HK-2 (cell line): ENCODE measurements around the gene ADAMTSL1.
A peak's percentile ranks its signal among the peaks of the same experiment; 100 is the strongest.

Source experiments
- DNase-seq: peaks from one replicate; pipeline ENCODE4 v3.0.0-alpha.2; 2018; ENCODE audit not compliant: unreplicated experiment

The ADAMTSL1 gene, protein sequence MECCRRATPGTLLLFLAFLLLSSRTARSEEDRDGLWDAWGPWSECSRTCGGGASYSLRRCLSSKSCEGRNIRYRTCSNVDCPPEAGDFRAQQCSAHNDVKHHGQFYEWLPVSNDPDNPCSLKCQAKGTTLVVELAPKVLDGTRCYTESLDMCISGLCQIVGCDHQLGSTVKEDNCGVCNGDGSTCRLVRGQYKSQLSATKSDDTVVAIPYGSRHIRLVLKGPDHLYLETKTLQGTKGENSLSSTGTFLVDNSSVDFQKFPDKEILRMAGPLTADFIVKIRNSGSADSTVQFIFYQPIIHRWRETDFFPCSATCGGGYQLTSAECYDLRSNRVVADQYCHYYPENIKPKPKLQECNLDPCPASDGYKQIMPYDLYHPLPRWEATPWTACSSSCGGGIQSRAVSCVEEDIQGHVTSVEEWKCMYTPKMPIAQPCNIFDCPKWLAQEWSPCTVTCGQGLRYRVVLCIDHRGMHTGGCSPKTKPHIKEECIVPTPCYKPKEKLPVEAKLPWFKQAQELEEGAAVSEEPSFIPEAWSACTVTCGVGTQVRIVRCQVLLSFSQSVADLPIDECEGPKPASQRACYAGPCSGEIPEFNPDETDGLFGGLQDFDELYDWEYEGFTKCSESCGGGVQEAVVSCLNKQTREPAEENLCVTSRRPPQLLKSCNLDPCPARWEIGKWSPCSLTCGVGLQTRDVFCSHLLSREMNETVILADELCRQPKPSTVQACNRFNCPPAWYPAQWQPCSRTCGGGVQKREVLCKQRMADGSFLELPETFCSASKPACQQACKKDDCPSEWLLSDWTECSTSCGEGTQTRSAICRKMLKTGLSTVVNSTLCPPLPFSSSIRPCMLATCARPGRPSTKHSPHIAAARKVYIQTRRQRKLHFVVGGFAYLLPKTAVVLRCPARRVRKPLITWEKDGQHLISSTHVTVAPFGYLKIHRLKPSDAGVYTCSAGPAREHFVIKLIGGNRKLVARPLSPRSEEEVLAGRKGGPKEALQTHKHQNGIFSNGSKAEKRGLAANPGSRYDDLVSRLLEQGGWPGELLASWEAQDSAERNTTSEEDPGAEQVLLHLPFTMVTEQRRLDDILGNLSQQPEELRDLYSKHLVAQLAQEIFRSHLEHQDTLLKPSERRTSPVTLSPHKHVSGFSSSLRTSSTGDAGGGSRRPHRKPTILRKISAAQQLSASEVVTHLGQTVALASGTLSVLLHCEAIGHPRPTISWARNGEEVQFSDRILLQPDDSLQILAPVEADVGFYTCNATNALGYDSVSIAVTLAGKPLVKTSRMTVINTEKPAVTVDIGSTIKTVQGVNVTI (N-terminal part only)

DNA sequence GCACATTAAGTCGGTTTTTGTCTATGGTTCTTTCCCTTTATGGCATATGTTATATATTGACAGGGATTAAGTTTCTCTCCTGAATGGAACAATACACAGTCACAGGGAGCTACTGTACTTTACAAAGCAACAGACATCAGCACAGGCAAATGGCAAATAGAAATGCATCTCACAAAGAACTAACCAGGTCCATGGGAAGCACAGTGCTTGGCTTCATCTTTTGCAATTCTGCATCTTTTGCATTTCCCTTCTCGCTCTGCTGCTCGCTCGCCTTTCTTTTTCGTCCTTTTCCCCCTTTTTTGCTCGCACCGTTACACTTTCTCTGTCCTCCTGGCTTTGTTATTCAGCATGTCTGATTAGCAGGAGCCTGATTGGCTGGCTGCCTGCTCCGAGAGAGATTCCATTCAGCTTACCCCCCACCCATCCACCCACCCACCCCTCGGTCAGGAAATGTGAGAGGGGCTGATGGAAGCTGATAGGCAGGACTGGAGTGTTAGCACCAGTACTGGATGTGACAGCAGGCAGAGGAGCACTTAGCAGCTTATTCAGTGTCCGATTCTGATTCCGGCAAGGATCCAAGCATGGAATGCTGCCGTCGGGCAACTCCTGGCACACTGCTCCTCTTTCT lies at the start of gene ADAMTSL1:
Gene ADAMTSL1 (plus strand): TSS at position 502 of the 628 bp plus-strand sequence. CDS start 80 bp downstream, at position 582.
- no peak for DNase-seq

DNA sequence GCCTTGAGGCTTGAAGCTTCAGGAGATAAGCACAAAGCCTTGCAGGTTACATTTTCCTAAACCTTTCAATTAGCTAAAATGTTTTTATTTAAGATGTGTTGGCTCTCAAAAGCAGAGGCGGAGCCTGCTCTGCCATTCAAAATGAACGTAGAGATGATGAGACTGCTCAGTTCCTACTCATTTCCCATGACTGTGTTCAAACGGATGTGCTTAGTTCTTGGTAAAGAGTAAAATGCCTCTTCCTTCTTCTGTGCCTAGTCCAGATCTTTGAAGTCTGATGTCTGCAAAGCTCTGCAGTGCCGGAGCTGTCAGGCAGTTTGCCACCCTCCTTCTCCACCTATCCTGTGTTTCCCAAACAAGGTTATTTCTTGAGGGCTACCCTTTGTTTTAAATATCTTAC lies 46.3 kb upstream of the ADAMTSL1 start:
- DNase-seq: no peak

DNA sequence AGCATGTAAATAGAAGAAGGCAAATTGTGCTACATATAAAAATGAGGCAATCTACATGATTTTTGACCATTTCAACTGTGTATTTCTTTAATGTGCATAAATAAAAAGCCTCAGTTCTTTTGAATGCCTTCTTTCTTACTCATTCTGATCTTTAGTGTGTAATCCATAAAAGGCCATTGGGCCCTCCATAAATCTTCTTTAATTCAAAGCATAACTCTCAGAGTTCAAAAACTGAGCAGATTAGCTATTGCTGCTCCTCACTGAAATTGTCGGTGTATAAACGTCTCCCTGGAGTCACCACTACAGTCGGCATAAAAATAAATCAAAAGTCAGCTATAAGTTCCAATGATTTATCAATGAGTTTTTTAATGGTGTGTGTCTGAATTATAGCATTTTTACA lies 45.3 kb upstream of the ADAMTSL1 start:
- DNase-seq: no peak

DNA sequence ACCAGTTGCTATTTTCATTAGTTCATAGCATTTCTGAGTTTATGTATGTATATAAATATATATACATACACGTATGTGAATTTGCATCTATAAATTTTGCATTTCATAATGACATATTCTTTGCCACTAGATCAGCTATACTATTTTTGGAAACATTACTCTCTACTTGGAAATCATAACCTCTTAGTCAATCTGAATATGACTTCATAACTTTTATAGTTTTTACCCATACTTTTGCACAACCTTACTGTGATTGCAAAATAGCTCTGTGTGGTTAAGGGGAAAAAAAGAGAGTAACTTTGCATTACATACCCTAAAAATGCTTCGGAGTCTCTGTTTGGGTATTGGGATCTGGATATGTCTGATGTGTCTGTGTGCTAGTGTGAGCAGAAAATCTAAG lies 44.9 kb upstream of the ADAMTSL1 start:
- DNase-seq: no peak

DNA sequence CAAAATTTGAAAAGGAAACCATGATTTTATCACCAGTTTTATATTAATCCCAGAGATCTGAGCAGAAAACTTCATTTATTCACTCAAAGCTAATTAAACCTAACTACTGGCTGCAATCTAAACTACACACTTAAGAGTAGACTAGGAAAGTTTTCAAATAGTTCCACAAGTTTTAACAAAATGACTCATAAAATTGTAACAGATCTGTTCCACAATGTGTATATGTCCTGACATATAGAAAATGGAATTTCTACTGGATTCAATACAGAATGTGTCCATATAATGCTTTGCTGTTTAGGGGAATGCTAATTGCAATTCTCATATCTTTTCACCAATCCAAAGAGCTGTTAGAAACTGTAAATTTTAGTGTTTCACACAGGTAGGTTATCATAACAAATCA lies 40.3 kb upstream of the ADAMTSL1 start:
- no peak for DNase-seq

DNA sequence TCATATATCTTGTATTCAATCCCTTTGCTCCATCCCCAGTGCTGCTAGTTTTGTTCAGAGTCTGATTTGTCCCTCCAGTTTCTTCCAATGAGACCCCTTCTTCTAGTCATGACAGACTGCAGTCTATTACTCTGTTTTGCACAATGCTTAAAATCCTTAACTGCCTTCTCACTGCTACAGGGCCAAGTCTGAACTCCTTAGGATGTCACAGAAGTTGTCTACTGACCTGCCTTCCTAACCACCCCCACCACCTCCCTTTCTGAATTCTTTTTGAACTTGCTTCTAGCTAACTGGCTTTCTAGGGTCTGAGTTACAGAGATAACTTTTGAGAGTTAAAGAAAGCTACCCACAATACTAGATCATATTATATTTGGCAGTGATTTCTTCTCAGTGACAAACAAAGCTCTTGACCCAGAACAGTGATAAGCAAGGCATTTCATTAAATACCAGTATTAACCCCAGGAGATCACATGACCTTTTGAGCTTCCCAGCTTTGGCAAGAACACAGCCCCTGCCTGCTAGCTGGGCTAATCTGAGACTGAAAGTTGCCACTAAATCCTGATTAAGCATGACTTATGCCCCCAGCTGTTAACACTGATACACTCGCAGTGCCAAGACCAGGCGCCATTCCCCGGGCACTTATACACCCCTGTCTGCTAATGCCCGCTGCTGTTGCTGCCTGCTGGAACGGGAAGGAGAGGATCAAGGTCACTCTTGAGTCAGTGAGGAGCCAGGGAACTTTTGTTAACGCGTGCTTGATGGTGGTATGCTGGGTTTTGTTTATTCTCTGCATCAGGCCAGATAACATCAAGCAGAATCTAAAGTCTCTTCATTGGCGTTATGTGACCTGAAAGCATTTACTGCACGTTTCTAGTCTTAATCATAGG lies 36.4 kb upstream of the ADAMTSL1 start:
- no peak for DNase-seq

DNA sequence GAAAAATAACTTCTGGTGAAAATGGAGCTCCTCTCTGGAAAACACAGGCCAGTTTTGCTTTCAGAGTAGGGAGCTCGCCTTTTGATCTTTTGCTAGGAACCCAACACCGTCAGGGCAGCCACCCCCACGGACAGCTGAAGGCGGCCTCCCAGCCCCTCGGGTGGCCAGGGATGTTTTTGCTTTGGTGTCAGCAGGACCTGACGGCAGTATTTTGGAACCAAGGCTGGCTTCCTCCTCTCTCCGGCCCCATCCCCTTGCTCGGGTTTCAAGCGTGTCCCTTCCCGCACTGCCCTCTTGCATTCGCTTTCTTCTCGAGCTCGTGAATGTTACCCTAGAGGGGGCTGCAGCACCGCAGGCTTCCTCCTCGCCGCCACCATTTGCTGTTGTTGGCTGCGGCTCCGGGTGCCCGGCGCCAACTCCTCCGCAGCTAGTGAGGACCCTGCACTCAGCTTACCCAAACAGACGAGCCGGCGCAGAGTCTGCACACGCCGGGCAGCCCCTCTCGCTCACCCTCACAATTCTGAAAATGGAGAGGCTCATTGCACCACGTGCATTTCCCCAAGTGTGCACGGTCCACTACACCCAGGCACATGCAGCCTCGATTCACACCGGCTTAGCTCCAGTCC lies 35.5 kb upstream of the ADAMTSL1 start:
- DNase-seq: no peak

DNA sequence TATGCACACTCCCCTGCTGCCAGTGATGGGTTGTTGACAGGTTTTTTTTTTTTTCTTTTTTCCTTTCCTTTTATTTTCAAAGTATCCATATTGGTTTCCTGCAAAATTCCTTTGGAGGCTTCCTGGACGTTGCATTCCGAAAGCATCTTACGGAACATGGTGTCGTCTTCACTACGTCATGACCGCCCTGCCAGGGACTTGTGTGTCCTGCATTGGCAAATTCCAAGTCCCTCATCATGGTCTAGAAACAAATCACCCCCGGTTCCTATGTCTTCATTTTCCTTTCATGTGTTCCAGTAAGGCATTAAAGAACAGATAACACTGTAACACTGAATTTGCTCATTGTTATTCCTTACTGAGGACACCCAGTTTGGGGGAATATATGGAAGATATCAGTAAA lies 35.0 kb upstream of the ADAMTSL1 start:
- DNase-seq: no peak

DNA sequence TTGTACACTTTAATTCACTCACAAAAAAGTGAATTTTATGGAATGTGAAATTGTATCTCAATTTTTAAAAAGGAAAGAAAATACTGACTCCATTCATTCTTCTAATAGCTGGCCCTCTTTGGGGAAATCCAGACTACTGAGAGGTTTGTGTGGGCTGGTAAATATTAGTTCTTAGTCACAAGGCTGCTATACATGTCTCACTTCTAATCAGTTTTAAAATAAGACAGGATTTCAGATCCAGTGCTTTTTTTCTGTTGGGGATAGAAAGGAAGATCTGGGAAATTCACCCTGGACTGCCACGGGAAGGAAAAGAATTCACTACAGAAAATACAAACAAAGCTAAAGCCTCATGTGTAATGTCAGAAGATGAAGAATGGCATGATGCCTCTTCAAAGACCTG lies 32.7 kb upstream of the ADAMTSL1 start:
- no peak for DNase-seq

DNA sequence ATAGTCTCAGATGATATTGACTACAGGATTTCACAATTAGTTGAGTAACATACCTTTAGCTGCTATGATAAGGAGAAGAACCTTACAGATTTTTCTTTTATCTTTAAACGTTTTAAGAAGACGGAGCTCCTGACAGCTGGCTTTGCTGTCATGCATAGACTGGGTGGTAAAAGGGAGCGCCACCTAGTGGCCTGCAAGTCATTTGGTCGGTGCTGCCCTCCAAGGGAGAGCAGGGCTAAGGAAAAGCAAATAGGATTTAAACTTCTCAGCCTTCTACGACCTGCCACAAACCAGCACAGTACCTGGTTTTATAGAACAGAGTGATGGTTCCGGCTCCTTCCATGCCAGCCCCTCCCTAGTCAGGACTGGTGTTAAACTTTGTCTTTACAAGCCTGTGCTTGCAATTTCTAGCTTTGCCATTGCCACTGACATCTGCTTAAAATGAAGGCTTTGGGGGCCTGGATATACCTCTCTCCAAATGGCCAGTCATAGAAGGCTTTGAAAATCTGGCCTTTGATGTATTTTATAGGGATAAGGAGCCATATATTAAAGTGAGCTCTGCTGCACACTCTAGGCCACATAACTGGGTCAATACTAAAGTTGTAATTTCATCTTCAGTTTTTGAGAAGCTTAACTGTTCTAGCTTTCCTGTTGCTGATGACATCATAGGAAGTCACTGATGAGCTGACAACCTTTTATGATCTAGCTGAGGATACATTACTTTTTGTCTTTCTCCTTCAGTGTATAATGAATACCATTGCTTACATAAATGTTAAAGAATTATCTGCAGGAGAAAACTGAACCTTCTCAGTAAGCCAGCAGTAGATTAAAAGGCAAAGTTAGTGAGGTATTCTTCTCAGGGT lies 31.1 kb upstream of the ADAMTSL1 start:
- DNase-seq: peak; percentile 61

DNA sequence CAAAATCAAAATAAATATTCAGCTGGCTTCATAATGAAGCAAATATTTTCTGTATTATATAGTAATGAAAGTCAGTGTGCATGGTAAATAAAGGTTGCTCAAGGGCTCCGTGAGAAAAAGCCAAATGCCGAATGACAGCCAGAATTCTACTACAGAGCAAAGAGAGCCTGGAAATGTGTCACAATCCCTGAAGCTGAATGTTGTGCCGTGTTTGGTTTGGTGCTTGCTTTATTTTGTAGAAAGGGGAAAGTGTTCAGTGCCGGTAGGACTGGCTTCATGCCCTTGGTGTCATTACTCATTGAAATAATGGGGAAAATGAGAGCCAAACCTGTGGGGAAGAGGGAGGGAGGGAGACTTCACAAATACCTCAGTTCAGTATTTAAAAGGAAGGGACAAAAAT lies 26.8 kb upstream of the ADAMTSL1 start:
- DNase-seq: no peak

DNA sequence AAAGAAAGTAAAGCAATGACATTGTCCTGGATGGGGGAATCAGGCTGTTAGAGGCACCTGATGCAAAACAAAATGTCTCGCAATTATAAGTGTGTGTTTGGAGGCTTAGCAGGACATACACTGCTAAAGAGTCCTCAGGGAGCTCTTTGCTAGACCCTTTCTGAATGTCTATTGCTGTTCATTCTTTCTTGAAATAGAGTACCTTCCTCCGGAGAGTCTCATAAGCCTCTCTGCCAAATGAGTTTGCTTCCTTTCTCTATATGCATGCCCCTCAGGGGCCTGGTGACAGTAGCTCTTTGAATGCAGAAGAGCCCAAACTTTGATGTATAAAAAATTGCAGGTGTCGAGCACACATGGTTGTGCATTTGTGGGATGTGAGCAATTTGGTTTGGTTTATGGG lies 26.4 kb upstream of the ADAMTSL1 start:
- DNase-seq: no peak

DNA sequence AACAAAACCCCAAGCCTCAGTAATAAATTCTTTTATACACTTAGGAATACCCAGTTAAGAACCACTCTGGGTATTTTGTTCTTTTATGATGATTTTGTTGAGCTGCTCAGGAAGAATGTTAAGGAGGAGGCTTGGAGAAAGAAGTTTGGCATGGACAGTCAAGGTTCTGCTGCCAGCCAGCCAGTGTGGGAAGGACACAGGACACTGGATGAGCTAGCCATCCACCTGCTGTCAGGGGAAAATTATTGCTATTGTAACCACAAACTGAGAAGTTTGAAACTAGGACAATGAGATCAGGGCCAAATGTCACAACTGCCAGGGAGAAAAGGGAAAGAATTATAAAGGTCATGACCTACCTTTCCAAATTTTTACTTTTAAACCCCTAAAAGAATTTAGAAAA lies 25.9 kb upstream of the ADAMTSL1 start:
- DNase-seq: no peak

DNA sequence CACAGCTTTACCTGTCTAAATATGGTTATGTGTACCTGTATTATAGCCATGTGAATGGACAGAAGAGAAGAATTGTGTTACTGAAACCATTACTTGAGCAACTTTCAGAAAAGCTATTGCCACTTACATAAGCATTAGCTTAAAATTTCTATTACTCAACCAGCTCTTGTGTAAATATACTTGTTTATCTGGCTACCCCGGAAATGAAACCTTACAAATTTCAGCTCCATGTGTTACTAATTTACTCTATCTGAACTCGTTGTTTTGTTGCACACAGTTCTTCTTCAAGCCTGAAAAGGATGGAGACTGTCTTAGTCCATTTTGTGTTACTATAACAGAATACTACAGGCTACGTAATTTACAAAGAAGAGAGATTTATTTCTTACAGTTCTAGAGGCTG lies 22.5 kb upstream of the ADAMTSL1 start:
- no peak for DNase-seq

DNA sequence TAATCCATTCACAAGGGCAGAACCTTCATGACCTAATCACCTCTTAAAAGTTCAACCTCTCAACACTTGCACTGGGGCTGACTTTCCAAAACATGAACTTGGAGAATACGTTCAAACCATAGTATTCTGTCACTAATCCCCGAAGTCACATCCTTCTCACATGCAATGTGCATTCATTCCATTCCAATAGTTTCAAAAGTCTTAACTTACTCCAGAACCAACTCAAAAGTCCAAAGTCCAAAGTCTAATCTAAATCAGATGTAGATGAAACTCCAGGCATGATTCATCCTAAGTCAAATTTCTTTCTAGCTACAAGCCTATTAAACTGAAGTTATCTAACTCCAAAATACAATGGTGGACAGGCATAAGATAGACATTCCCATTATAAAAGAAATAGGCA lies 21.7 kb upstream of the ADAMTSL1 start:
- DNase-seq: no peak

DNA sequence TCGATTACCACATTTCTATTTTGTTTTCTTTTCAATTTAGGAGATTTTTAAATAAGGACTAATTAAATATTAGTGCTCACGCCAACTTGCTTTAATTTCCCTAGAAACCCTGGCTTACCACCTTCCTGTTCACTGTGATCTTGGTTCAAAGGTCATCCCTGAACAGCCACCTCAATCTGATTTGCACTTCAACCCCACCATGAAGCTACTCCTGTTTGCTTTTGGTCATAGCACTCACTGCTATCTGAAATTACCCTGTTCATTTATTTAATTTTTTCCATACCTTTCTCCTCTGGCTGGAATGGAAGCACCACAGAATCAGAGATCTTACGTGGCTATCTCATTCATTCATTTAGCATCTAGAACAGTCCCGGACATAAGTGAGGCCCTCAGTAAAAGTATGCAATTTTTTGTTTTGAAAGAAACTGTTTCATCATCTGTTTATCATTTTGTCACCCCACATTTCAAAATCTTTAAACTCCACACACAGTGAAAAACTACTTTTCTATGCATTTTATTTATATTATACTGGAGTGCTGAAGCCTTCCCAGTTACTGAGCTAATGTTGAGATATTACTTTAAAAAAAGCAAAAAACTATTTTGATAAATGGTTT lies 17.2 kb upstream of the ADAMTSL1 start:
- DNase-seq: no peak

DNA sequence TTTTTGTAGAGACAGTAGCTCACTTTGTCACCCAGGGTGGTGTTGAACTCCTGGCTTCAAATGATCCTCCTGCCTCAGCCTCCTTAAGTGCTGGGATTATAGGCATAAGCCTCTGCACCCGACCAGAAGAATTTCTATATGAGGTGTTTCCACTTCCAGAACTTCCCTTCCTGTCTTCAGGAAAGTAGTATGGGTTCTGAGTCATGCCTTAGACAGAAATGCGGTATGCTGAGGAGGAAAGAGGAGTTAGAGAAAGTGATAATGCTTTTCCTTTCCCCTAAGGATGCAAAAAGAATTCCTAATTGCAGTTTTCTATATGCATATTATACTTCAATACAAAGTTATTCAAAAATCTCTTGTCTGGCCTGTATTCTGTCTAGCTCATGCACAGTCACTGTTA lies 16.4 kb upstream of the ADAMTSL1 start:
- DNase-seq: no peak

DNA sequence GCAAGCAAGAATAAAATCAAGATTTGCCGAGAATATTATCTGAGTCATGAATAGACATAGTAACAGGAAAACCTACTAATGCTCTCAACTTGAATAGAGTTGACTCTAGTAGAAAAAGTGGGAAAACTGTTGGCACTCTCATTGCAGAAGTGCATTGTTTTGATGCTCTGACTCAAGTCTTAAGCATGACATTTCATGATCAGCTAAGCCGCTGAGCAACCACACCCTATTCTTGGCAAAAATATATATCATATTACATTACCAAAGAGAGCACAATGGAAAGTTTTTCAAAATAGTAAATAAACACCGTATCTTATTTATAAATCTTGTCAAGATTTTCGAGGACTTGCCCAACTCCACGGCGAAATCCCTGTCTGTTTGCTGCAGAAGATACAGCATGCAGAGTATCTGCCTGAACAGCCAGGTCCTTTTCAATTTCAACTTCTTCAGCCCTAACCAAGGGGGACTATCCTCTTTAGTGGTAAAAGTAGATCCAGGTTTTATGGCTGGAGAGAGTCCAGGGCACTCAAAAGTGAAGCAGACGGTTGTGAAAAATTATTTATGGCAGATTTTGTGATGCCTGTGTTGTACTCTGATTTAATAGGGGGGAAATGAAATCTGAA lies 13.9 kb upstream of the ADAMTSL1 start:
- no peak for DNase-seq
